SK-N-SH treated with all-trans-retinoic acid at 6 μM for 48 hours (cell line): ENCODE results near the gene TSPYL6.

Source experiments
- CREB5 ChIP-seq: fragments of 250-450 bp; sonication (Bioruptor Pico); IDR thresholded peaks from 2 replicates; pipeline ENCODE4 v1.5.1; 2020; ENCODE audit warnings: low read depth, mild to moderate bottlenecking, moderate library complexity
- ESRRG ChIP-seq: fragments of 250-450 bp; sonication (Bioruptor Pico); IDR thresholded peaks from 2 replicates; pipeline ENCODE4 v1.6.1; 2021; ENCODE audit warnings: mild to moderate bottlenecking
- PPARA ChIP-seq: fragments of 250-450 bp; sonication (Bioruptor Pico); IDR thresholded peaks from 2 replicates; pipeline ENCODE4 v1.5.0; 2020; ENCODE audit warnings: mild to moderate bottlenecking, borderline replicate concordance
- TCF4 ChIP-seq: fragments of 250-450 bp; sonication (Bioruptor Pico); IDR thresholded peaks from 2 replicates; pipeline ENCODE4 v1.8.0; 2021; ENCODE audit warnings: mild to moderate bottlenecking, moderate library complexity, borderline replicate concordance

GRCh38 chr2:54285451-54285850 is 29.4 kb upstream of the TSPYL6 start:
- TF ChIP-seq PPARA (no peak), ESRRG (CRISPR knock-in tag) (no peak), CREB5 (no peak), TCF4 (CRISPR knock-in tag) (no peak)
